Neural crest cell (in vitro differentiated cells): ENCODE measurements around the gene C1orf141. TPM values are rescaled to one million over a fixed set of nuclear protein-coding genes. Genes with fewer than 3 reads are reported as not detected.
A peak's percentile ranks its signal among the peaks of the same experiment; 100 is the strongest.

ENCODE experiments used
- DNase-seq: peaks from one replicate; pipeline ENCODE4 v3.0.0; 2021; ENCODE audit warnings: low read depth, mixed read lengths, low spot score
- H3K27ac Mint-ChIP-seq: one replicate; pipeline ENCODE4 v1.8.0; 2021; ENCODE audit warnings: mild to moderate bottlenecking, mixed read lengths; ENCODE audit not compliant: unreplicated experiment
- H3K27me3 Mint-ChIP-seq: 2 replicates; pipeline ENCODE4 v1.8.0; 2021; ENCODE audit warnings: low read depth, mild to moderate bottlenecking, mixed read lengths
- H3K36me3 Mint-ChIP-seq: 2 replicates; pipeline ENCODE4 v1.8.0; 2021; ENCODE audit warnings: low read depth, mild to moderate bottlenecking, mixed read lengths
- H3K4me1 Mint-ChIP-seq: 2 replicates; pipeline ENCODE4 v1.8.0; 2021; ENCODE audit warnings: mixed read lengths
- H3K4me3 Mint-ChIP-seq: one replicate; pipeline ENCODE4 v1.8.0; 2021; ENCODE audit warnings: mild to moderate bottlenecking, mixed read lengths
- H3K9me3 Mint-ChIP-seq: 2 replicates; pipeline ENCODE4 v1.8.0; 2021; ENCODE audit warnings: mixed read lengths
- long read RNA-seq: library from polyadenylated mRNA; unstranded; transcript quantifications from one replicate; pipeline ENCODE4 v2.0.0, GENCODE V29; 2020
- total RNA-seq: library from RNA; stranded (reverse); gene quantifications from 2 replicates; pipeline ENCODE4 v1.2.1, GENCODE V29; 2021
- TF ChIP-seq, protein P1 (sequence below): fragments of 200-600 bp; sonication (generic); conservative IDR thresholded peaks from 2 replicates; pipeline ENCODE4 v1.5.0; 2021; ENCODE audit warnings: antibody characterized with exemption, mild to moderate bottlenecking

C1orf141 gene
- not detected in 2 replicates for total RNA-seq
- long read RNA-seq = 0 reads

DNA sequence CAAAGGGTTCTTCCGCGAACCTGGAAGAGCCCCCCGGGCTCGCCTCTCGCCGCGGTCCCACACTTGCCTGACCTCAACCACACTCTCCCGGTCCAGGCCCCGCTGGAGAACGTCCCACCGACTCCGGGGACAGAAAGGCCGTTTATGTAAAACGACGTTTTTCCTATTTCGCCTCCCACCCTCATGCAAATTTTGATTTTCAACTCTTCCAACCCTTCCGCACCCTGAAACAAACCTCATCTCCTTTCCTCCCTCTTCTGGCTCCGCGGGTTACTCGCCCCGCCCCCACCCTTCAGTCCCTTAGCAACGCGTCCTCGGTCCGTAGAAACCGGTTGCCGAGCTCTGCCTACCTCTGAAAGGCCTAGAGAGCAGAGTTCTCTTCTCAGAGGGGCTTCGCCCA is at the start of gene C1orf141:
Gene C1orf141, minus strand, starts transcription at position 276 of the 400 bp plus-strand sequence. CDS start 7,730 bp downstream, outside the sequence.
- no peaks in the 10 kb centered on the region for H3K9me3 Mint-ChIP-seq
- TF ChIP-seq, protein P1, sequence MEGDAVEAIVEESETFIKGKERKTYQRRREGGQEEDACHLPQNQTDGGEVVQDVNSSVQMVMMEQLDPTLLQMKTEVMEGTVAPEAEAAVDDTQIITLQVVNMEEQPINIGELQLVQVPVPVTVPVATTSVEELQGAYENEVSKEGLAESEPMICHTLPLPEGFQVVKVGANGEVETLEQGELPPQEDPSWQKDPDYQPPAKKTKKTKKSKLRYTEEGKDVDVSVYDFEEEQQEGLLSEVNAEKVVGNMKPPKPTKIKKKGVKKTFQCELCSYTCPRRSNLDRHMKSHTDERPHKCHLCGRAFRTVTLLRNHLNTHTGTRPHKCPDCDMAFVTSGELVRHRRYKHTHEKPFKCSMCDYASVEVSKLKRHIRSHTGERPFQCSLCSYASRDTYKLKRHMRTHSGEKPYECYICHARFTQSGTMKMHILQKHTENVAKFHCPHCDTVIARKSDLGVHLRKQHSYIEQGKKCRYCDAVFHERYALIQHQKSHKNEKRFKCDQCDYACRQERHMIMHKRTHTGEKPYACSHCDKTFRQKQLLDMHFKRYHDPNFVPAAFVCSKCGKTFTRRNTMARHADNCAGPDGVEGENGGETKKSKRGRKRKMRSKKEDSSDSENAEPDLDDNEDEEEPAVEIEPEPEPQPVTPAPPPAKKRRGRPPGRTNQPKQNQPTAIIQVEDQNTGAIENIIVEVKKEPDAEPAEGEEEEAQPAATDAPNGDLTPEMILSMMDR = no peak
- peaks cover 7% of the 10 kb centered on the region for H3K4me1 Mint-ChIP-seq
- no peak within 1 kb of the TSS for H3K27ac Mint-ChIP-seq
- DNase-seq = peak; percentile 8
- H3K4me3 Mint-ChIP-seq = peak within 1 kb of the TSS; percentile 35
- no peaks in the 10 kb centered on the region for H3K36me3 Mint-ChIP-seq
- H3K27me3 Mint-ChIP-seq = no peaks in the 10 kb centered on the region

DNA sequence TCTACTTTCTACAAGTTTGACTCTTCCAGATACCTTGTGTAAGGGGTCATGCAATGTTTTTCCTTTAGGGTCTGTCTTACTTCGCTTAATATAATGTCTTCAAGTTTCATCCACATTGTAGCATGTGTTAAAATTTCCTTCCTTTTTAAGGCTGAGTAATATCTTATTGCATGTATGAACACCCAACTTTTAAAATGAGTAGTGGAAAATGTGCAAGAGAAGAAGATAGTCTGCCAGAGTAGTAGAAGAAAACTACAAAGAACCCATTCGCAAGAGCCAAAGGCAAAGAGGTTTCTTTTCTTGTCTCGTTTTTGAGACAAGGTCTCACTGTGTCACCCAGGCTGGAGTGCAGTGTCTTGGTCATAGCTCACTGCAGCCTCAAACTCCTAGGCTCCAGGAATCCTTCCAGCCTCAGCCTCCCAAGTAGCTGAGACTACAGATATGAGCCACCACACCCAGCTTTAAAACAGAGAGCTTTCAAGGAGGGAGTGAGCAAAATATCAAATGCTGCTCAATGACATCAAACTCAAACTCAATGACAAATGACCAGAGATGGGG is 40.8 kb upstream of the C1orf141 start:
- H3K36me3 Mint-ChIP-seq = peaks cover 2% of the 10 kb centered on the region
- no peak overlapping the region for H3K4me3 Mint-ChIP-seq
- TF ChIP-seq, protein P1 = no peak
- no peaks in the 10 kb centered on the region for H3K4me1 Mint-ChIP-seq
- no peaks in the 10 kb centered on the region for H3K9me3 Mint-ChIP-seq
- no peaks in the 10 kb centered on the region for H3K27me3 Mint-ChIP-seq
- H3K27ac Mint-ChIP-seq = no peak overlapping the region
- no peak for DNase-seq

DNA sequence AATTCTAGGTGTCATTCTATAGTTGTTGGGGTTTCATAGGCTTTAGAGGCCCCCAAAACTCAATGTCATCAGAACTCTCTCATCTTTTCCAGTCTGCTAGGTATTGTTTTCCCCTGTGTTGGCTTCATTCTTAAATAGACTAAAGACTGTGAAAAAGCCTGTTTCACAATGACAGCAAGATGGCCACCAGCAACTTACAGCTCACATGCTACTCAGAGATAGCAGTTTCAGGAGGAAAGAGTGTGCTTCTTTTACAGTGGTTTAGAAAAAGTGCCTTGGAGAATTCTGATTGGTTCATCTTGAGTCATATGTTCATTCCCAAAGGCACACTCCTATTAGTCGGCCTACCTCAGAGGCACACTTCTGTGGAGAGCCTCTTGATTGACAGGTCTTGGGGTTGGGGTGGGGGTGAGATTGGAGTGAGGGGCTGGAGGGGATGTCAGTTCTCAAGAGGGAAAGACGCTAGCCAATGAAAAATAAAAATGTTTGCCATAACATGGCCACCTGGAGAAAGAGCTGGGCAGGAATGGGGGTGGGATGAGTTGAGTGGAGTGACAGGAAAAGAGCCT is 40.0 kb upstream of the C1orf141 start:
- Mint-ChIP-seq H3K4me3 (no peak overlapping the region), H3K9me3 (no peaks in the 10 kb centered on the region), H3K27ac (no peak overlapping the region), H3K36me3 (peaks cover 2% of the 10 kb centered on the region), H3K27me3 (no peaks in the 10 kb centered on the region), H3K4me1 (no peaks in the 10 kb centered on the region)
- DNase-seq = no peak
- TF ChIP-seq, protein P1 = no peak

DNA sequence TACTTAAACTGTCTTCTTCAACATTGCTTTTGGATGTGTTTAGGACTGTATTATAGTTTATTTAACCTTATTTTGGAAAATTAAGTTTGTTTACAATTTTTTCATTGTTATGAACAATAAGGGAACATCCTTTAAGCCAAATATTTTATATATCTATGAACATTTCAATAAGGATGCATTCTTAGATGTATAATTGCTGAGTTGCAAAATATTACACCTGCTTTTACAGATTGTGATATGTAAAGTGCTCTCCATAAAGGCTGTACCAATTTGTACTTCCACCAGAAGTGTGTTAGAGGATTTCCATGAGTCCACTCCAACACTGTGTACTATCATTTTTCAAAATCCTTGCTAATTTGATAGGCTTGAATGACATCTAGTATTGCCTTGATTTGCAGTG is 39.2 kb upstream of the C1orf141 start:
- Mint-ChIP-seq H3K4me1 (no peaks in the 10 kb centered on the region), H3K4me3 (no peak overlapping the region), H3K36me3 (peaks cover 2% of the 10 kb centered on the region), H3K27ac (no peak overlapping the region), H3K27me3 (no peaks in the 10 kb centered on the region), H3K9me3 (no peaks in the 10 kb centered on the region)
- DNase-seq = no peak
- TF ChIP-seq, protein P1 = no peak

DNA sequence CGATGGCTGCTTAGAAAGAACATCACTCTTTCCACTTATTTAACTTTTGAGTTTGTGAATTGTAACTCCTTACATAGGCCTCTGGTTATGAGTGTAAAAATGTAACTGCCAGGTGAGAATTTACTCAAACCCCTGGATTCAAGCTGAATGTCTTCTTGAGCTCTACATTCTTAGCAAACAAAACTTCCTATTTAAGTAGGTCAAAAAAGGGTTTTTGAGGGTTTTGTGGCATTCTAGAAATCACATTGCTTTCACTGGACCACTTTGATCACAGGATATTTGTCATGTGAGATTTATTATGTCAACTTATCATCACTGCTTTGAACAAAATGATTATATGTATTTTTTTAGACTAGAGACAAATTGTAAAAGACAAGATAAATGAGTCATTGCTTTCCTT is 37.2 kb upstream of the C1orf141 start:
- no peak overlapping the region for H3K4me3 Mint-ChIP-seq
- peaks cover 2% of the 10 kb centered on the region for H3K36me3 Mint-ChIP-seq
- TF ChIP-seq, protein P1 = no peak
- no peaks in the 10 kb centered on the region for H3K4me1 Mint-ChIP-seq
- H3K9me3 Mint-ChIP-seq = no peaks in the 10 kb centered on the region
- no peak for DNase-seq
- no peak overlapping the region for H3K27ac Mint-ChIP-seq
- no peaks in the 10 kb centered on the region for H3K27me3 Mint-ChIP-seq
